Endothelial cell (in vitro differentiated cells): ENCODE measurements around the gene CALCOCO2. TPM values are rescaled to one million over a fixed set of nuclear protein-coding genes. Genes with fewer than 3 reads are reported as not detected.

Source experiments
- DNase-seq: peaks from one replicate; pipeline ENCODE4 v3.0.0; 2021; ENCODE audit warnings: low spot score
- H3K27ac Mint-ChIP-seq: one replicate; pipeline ENCODE4 v1.8.0; 2021; ENCODE audit warnings: mixed read lengths, inconsistent platforms; ENCODE audit not compliant: unreplicated experiment
- H3K27me3 Mint-ChIP-seq: one replicate; pipeline ENCODE4 v1.8.0; 2021; ENCODE audit warnings: mild to moderate bottlenecking, moderate library complexity, mixed read lengths, inconsistent platforms; ENCODE audit not compliant: unreplicated experiment
- H3K36me3 Mint-ChIP-seq: one replicate; pipeline ENCODE4 v1.8.0; 2021; ENCODE audit warnings: mild to moderate bottlenecking, low read depth, mixed read lengths, inconsistent platforms; ENCODE audit not compliant: unreplicated experiment
- H3K4me1 Mint-ChIP-seq: one replicate; pipeline ENCODE4 v1.8.0; 2021; ENCODE audit warnings: mild to moderate bottlenecking, mixed read lengths, inconsistent platforms; ENCODE audit not compliant: unreplicated experiment
- H3K4me3 Mint-ChIP-seq: one replicate; pipeline ENCODE4 v1.8.0; 2021; ENCODE audit warnings: mild to moderate bottlenecking, mixed read lengths, inconsistent platforms; ENCODE audit not compliant: unreplicated experiment
- H3K9me3 Mint-ChIP-seq: one replicate; pipeline ENCODE4 v1.8.0; 2021; ENCODE audit warnings: mixed read lengths, inconsistent platforms; ENCODE audit not compliant: unreplicated experiment
- total RNA-seq: library from RNA; stranded (reverse); fragmentation: NEBNext Ultra II Directional; extraction: Animal tissue kit (Norgen Biotek cat#: 25700); gene quantifications from one replicate; pipeline ENCODE4 v1.2.1, GENCODE V29; 2021; ENCODE audit not compliant: unreplicated experiment
- TF ChIP-seq, protein P1 (sequence below): fragments of 200-600 bp; sonication (generic); IDR thresholded peaks from one replicate; pipeline ENCODE4 v1.5.0; 2021; ENCODE audit warnings: antibody characterized with exemption; ENCODE audit not compliant: unreplicated experiment

CALCOCO2 gene
- total RNA-seq, 1 donor from 2014 or later, result 46.1 TPM

GRCh38 chr17:48873696-48874443 is 43.0 kb downstream of the CALCOCO2 start:
- Mint-ChIP-seq H3K4me1 (peaks cover 19% of the 10 kb centered on the region), H3K4me3 (no peak overlapping the region), H3K27ac (no peak overlapping the region), H3K27me3 (peaks cover 4% of the 10 kb centered on the region), H3K9me3 (no peaks in the 10 kb centered on the region), H3K36me3 (no peaks in the 10 kb centered on the region)
- TF ChIP-seq, protein P1, sequence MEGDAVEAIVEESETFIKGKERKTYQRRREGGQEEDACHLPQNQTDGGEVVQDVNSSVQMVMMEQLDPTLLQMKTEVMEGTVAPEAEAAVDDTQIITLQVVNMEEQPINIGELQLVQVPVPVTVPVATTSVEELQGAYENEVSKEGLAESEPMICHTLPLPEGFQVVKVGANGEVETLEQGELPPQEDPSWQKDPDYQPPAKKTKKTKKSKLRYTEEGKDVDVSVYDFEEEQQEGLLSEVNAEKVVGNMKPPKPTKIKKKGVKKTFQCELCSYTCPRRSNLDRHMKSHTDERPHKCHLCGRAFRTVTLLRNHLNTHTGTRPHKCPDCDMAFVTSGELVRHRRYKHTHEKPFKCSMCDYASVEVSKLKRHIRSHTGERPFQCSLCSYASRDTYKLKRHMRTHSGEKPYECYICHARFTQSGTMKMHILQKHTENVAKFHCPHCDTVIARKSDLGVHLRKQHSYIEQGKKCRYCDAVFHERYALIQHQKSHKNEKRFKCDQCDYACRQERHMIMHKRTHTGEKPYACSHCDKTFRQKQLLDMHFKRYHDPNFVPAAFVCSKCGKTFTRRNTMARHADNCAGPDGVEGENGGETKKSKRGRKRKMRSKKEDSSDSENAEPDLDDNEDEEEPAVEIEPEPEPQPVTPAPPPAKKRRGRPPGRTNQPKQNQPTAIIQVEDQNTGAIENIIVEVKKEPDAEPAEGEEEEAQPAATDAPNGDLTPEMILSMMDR, result no peak
- DNase-seq, result no peak

- TF ChIP-seq, protein P1, result peak; percentile 80
- no peak overlapping the region for H3K27ac Mint-ChIP-seq
- H3K4me3 Mint-ChIP-seq, result no peak overlapping the region
- H3K4me1 Mint-ChIP-seq, result no peaks in the 10 kb centered on the region
- peaks cover 3% of the 10 kb centered on the region for H3K27me3 Mint-ChIP-seq
- H3K36me3 Mint-ChIP-seq, result no peaks in the 10 kb centered on the region
- peak; percentile 50 for DNase-seq
- no peaks in the 10 kb centered on the region for H3K9me3 Mint-ChIP-seq
These were observed 48.4 kb downstream of the CALCOCO2 start for GRCh38 chr17:48878920-48879898.

DNA sequence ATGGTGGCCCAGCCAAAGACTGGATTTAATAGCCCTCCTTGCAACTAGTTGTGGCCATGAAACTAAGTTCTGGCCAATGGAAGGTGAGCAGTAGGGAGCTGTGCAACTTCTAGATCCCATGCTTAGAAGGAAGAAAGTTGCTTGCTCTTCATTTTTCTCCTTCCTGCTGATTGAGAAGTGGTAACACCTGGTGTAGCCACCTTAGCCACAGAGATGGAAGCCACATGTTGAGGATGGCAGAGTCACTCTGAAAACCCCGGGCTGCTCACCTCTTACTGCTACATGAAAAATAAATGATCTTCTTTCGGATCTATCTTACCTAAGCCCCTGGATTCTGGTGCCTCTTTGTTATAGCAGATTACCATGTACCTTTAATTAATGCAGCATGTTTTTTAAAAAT is 51.4 kb downstream of the CALCOCO2 start:
- DNase-seq, result no peak
- H3K4me1 Mint-ChIP-seq, result peaks cover 4% of the 10 kb centered on the region
- H3K27me3 Mint-ChIP-seq, result peaks cover 3% of the 10 kb centered on the region
- no peaks in the 10 kb centered on the region for H3K36me3 Mint-ChIP-seq
- no peak overlapping the region for H3K4me3 Mint-ChIP-seq
- H3K27ac Mint-ChIP-seq, result no peak overlapping the region
- H3K9me3 Mint-ChIP-seq, result no peaks in the 10 kb centered on the region
- TF ChIP-seq, protein P1, result no peak

GRCh38 chr17:48883171-48883570 is 52.3 kb downstream of the CALCOCO2 start:
- H3K27me3 Mint-ChIP-seq, result peaks cover 3% of the 10 kb centered on the region
- no peak overlapping the region for H3K27ac Mint-ChIP-seq
- no peak overlapping the region for H3K4me3 Mint-ChIP-seq
- no peak for DNase-seq
- H3K4me1 Mint-ChIP-seq, result peaks cover 4% of the 10 kb centered on the region
- TF ChIP-seq, protein P1, result no peak
- H3K36me3 Mint-ChIP-seq, result no peaks in the 10 kb centered on the region
- no peaks in the 10 kb centered on the region for H3K9me3 Mint-ChIP-seq
